CD14-positive monocyte (primary cell): ENCODE data around the gene MRPL14. TPM values are rescaled to one million over a fixed set of nuclear protein-coding genes. Genes with fewer than 3 reads are reported as not detected.

Experiments used
- DNase-seq, 3 donors: peaks; one replicate each; pipeline ENCODE4 v3.0.0-alpha.2; 2011 to 2022
- H2AFZ ChIP-seq: 2 replicates; pipeline ENCODE4 v1.6.0; 2012; ENCODE audit warnings: mild to moderate bottlenecking, low read depth, low read length, inconsistent platforms; ENCODE audit not compliant: insufficient read depth, poor library complexity, severe bottlenecking
- H3K27ac ChIP-seq, 2 donors: 1 replicate in 1 of 2; 2 replicates in 1 of 2; pipeline ENCODE4 v1.5.1; 2012 to 2013; ENCODE audit warnings: low read length in 2 of 2, control low read depth in 1 of 2, inconsistent platforms in 1 of 2, low read depth in 1 of 2, mild to moderate bottlenecking in 1 of 2
- H3K27me3 ChIP-seq, 2 donors: one replicate each; pipeline versions ENCODE4 v1.6.0 to v1.6.1; 2011 to 2013; ENCODE audit warnings: low read length in 2 of 2; ENCODE audit not compliant: control insufficient read depth in 2 of 2, insufficient read depth in 2 of 2
- H3K36me3 ChIP-seq, 2 donors: replicated peaks in 1 of 2; 1 replicate in 1 of 2; 2 replicates in 1 of 2; pipeline versions ENCODE4 v1.5.1 to v1.6.1; 2012 to 2013; ENCODE audit warnings: low read length in 2 of 2, control low read depth in 1 of 2, inconsistent platforms in 1 of 2, mild to moderate bottlenecking in 1 of 2; ENCODE audit not compliant: insufficient read depth in 2 of 2, control insufficient read depth in 1 of 2
- H3K4me1 ChIP-seq, 2 donors: 1 replicate in 1 of 2; 2 replicates in 1 of 2; pipeline versions ENCODE4 v1.5.1 to v1.6.1; 2012 to 2013; ENCODE audit warnings: low read length in 2 of 2, control low read depth in 1 of 2, inconsistent platforms in 1 of 2, mild to moderate bottlenecking in 1 of 2, moderate library complexity in 1 of 2; ENCODE audit not compliant: insufficient read depth in 2 of 2, control insufficient read depth in 1 of 2
- H3K4me2 ChIP-seq: replicated peaks from 2 replicates; pipeline ENCODE3; 2012; ENCODE audit warnings: low read length, moderate library complexity, mild to moderate bottlenecking; ENCODE audit not compliant: poor library complexity, severe bottlenecking; ENCODE audit errors: extremely low read depth
- H3K4me3 ChIP-seq, 3 experiments: fragments of 200-600 bp in 1 of 3; sonication (generic) in 1 of 3; replicated peaks in 1 of 3; 1 replicate in 2 of 3; 2 replicates in 1 of 3; pipeline ENCODE4 v1.5.1; 2011 to 2013; ENCODE audit warnings: low read length in 3 of 3, mild to moderate bottlenecking in 3 of 3, control low read depth in 2 of 3, low read depth in 2 of 3, inconsistent platforms in 1 of 3, moderate library complexity in 1 of 3
- H3K79me2 ChIP-seq: 2 replicates; pipeline ENCODE4 v1.6.0; 2012; ENCODE audit warnings: mild to moderate bottlenecking, control low read depth, inconsistent platforms, low read length, moderate library complexity; ENCODE audit not compliant: insufficient read depth
- H3K9ac ChIP-seq: 2 replicates; pipeline ENCODE4 v1.6.0; 2017; ENCODE audit warnings: low read length, mild to moderate bottlenecking; ENCODE audit not compliant: insufficient read depth, poor library complexity, severe bottlenecking
- H3K9me3 ChIP-seq, 2 donors: replicated peaks in 1 of 2; 1 replicate in 1 of 2; 2 replicates in 1 of 2; pipeline versions ENCODE4 v1.5.1 to v1.6.1; 2012 to 2013; ENCODE audit warnings: low read length in 2 of 2, control low read depth in 1 of 2; ENCODE audit not compliant: control insufficient read depth in 1 of 2, insufficient read depth in 1 of 2
- H4K20me1 ChIP-seq: 2 replicates; pipeline ENCODE4 v1.6.0; 2012; ENCODE audit warnings: mild to moderate bottlenecking, low read length, control low read depth, moderate library complexity; ENCODE audit not compliant: insufficient read depth
- H3K27ac Mint-ChIP-seq, 7 donors: one replicate each; pipeline ENCODE4 v1.8.0; 2020; ENCODE audit warnings: mild to moderate bottlenecking in 7 of 7, mixed read lengths in 7 of 7, moderate library complexity in 6 of 7, inconsistent platforms in 2 of 7
- H3K27me3 Mint-ChIP-seq, 3 donors: one replicate each; pipeline ENCODE4 v1.8.0; 2021 to 2022; ENCODE audit warnings: low read depth in 3 of 3, mild to moderate bottlenecking in 3 of 3, mixed read lengths in 3 of 3, moderate library complexity in 3 of 3, inconsistent platforms in 1 of 3
- H3K36me3 Mint-ChIP-seq, 2 donors: one replicate each; pipeline ENCODE4 v1.8.0; 2020; ENCODE audit warnings: mixed read lengths in 2 of 2, inconsistent platforms in 1 of 2, mild to moderate bottlenecking in 1 of 2
- H3K4me1 Mint-ChIP-seq: one replicate; pipeline ENCODE4 v1.8.0; 2020; ENCODE audit warnings: mild to moderate bottlenecking, mixed read lengths
- H3K4me3 Mint-ChIP-seq, 2 donors: one replicate each; pipeline ENCODE4 v1.8.0; 2020; ENCODE audit warnings: mild to moderate bottlenecking in 2 of 2, mixed read lengths in 2 of 2, moderate library complexity in 1 of 2
- H3K9me3 Mint-ChIP-seq, 7 donors: one replicate each; pipeline ENCODE4 v1.8.0; 2020 to 2022; ENCODE audit warnings: mixed read lengths in 7 of 7, mild to moderate bottlenecking in 6 of 7, moderate library complexity in 6 of 7, inconsistent platforms in 2 of 7
- WGBS: methylation state at CpG from one replicate; pipeline ENCODE4 v1.1.5; 2013; ENCODE audit warnings: missing lambda C conversion rate; ENCODE audit not compliant: insufficient coverage; 5-methylcytosine and 5-hydroxymethylcytosine counted together
- intact Hi-C, 2 donors: fragments of 100-400 bp; cut with micrococcal nuclease; formaldehyde crosslinking; loops; one replicate each; pipeline versions ENCODE4 v1.15.0 to v1.15.1; 2023
- polyA plus RNA-seq, 3 donors: library from polyadenylated mRNA; depleted of rRNA in 1 of 3; unstranded in 2 of 3; stranded (reverse) in 1 of 3; fragments of 300-500 nt in 2 of 3; fragments of >200 nt in 1 of 3; fragmentation: Illumina TruSeq in 2 of 3; gene quantifications; 1 replicate in 2 of 3; 2 replicates in 1 of 3; pipeline ENCODE4 v1.2.3, GENCODE V29; 2012 to 2021
- TF ChIP-seq, protein P1 (sequence below): fragments of 200-600 bp; IDR thresholded peaks from one replicate; pipeline ENCODE4 v1.8.0; 2022; ENCODE audit warnings: antibody characterized with exemption, mild to moderate bottlenecking

Gene MRPL14
- polyA plus RNA-seq, 3 donors: 18.5 to 91.5 (median 78.2) TPM

GRCh38 chr6:44172731-44173500 is 45.7 kb upstream of the MRPL14 start:
- H3K4me3 Mint-ChIP-seq: no peak overlapping the region
- H3K27ac ChIP-seq: no peak overlapping the region
- intact Hi-C loops: loop anchor here (1.0 to 5.0 kb wide), 5 partner anchors 64 to 166 kb away; partner anchors contain the start of gene SLC35B2 (in 1 of the 2)
- H3K4me1 Mint-ChIP-seq: peaks cover 19% of the 10 kb centered on the region
- H3K9me3 Mint-ChIP-seq: peaks cover 0 to 2% (median 0%) of the 10 kb centered on the region in 7 donors
- peak overlapping the region in 1 of 7 donors; percentile 64 for H3K27ac Mint-ChIP-seq
- no peaks in the 10 kb centered on the region for H3K79me2 ChIP-seq
- TF ChIP-seq, protein P1, sequence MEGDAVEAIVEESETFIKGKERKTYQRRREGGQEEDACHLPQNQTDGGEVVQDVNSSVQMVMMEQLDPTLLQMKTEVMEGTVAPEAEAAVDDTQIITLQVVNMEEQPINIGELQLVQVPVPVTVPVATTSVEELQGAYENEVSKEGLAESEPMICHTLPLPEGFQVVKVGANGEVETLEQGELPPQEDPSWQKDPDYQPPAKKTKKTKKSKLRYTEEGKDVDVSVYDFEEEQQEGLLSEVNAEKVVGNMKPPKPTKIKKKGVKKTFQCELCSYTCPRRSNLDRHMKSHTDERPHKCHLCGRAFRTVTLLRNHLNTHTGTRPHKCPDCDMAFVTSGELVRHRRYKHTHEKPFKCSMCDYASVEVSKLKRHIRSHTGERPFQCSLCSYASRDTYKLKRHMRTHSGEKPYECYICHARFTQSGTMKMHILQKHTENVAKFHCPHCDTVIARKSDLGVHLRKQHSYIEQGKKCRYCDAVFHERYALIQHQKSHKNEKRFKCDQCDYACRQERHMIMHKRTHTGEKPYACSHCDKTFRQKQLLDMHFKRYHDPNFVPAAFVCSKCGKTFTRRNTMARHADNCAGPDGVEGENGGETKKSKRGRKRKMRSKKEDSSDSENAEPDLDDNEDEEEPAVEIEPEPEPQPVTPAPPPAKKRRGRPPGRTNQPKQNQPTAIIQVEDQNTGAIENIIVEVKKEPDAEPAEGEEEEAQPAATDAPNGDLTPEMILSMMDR: peak; percentile 84
- no peaks in the 10 kb centered on the region for H3K36me3 ChIP-seq
- no peak overlapping the region for H3K4me3 ChIP-seq
- H3K4me2 ChIP-seq: no peak overlapping the region
- peak overlapping the region; percentile 3 for H2AFZ ChIP-seq
- no peaks in the 10 kb centered on the region for H3K9me3 ChIP-seq
- 31% methylated on average over 12 of the region's 15 CpGs for WGBS
- H3K36me3 Mint-ChIP-seq: no peaks in the 10 kb centered on the region
- peaks cover 11 to 13% of the 10 kb centered on the region in 2 donors for H3K4me1 ChIP-seq
- no peak overlapping the region for H3K9ac ChIP-seq
- H4K20me1 ChIP-seq: no peaks in the 10 kb centered on the region
- peaks cover 9 to 15% (median 11%) of the 10 kb centered on the region in 3 donors for H3K27me3 Mint-ChIP-seq
- peak; percentile 77 to 82 (median 80) for DNase-seq
- no peaks in the 10 kb centered on the region for H3K27me3 ChIP-seq

DNA sequence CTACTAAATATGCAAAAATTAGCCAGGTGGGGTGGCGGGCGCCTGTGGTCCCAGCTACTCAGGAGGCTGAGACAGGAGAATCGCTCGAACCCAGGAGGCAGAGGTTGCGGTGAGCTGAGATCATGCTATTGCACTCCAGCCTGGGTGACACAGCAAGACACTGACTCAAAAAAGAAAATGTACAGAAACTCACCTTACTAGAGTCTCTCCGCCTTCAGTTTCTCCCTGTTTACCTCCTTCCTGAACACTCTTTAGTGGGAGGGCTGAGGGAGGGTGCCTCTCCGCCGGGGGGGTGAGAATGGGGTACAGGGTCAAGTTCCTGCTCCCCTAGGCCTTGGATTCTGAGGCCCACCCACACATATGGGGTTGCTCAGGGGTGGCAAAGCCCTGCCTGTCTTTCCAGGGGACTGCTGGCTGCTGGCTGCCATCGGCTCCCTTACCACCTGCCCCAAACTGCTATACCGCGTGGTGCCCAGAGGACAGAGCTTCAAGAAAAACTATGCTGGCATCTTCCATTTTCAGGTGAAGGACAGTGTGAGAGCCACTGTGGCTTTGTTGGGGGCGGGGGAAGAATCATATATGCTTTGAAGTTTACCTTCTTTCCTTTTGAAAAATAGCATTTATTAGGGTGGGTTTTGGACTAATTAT is 44.8 kb upstream of the MRPL14 start:
- no peaks in the 10 kb centered on the region for H3K27me3 ChIP-seq
- H3K36me3 Mint-ChIP-seq: no peaks in the 10 kb centered on the region
- H3K9me3 Mint-ChIP-seq: peaks cover 0 to 2% (median 0%) of the 10 kb centered on the region in 7 donors
- no peak overlapping the region for H3K9ac ChIP-seq
- no peak overlapping the region for H3K27ac Mint-ChIP-seq
- whole genome bisulfite sequencing: 70% methylated on average over 8 of the region's 12 CpGs
- H3K4me2 ChIP-seq: no peak overlapping the region
- peaks cover 8 to 9% of the 10 kb centered on the region in 2 donors for H3K4me1 ChIP-seq
- intact Hi-C loops: loop anchor here (1.0 to 5.0 kb wide), 5 partner anchors 65 to 167 kb away; partner anchors contain the start of gene SLC35B2 (in 1 of the 2)
- no peaks in the 10 kb centered on the region for H4K20me1 ChIP-seq
- TF ChIP-seq, protein P1: no peak
- no peaks in the 10 kb centered on the region for H3K9me3 ChIP-seq
- H3K27me3 Mint-ChIP-seq: peaks cover 9 to 12% (median 9%) of the 10 kb centered on the region in 3 donors
- no peak overlapping the region for H3K27ac ChIP-seq
- no peak for DNase-seq
- no peaks in the 10 kb centered on the region for H3K36me3 ChIP-seq
- no peak overlapping the region for H2AFZ ChIP-seq
- no peaks in the 10 kb centered on the region for H3K79me2 ChIP-seq
- peaks cover 15% of the 10 kb centered on the region for H3K4me1 Mint-ChIP-seq
- no peak overlapping the region for H3K4me3 Mint-ChIP-seq
- H3K4me3 ChIP-seq: no peak overlapping the region
